HEK293 (cell line): ENCODE data around the gene WRAP73.

Source experiments
- CTCF ChIA-PET: fragments of 350-600 bp; formaldehyde crosslinking; extraction: SDS; loops from one replicate; lab custom pipeline; 2021; ENCODE audit warnings: antibody characterized with exemption; lab: Yijun Ruan, JAX
- POLR2A ChIA-PET: fragments of 300-600 bp; formaldehyde crosslinking; extraction: SDS; loops from one replicate; lab custom pipeline; 2020; ENCODE audit warnings: antibody characterized with exemption, inconsistent platforms; lab: Yijun Ruan, JAX
- H3K27ac ChIP-seq: fragments of 200-500 bp; sonication (Bioruptor generic); 2 replicates; pipeline ENCODE4 v1.5.1; 2014; ENCODE audit warnings: low read depth, low read length, control low read depth, inconsistent platforms; ENCODE audit errors: extremely low read depth
- H3K36me3 ChIP-seq, 2 experiments: fragments of 200-500 bp in 1 of 2; sonication (Bioruptor generic) in 1 of 2; 1 replicate in 1 of 2; 2 replicates in 1 of 2; pipeline ENCODE4 v1.5.1; 2014 to 2017; ENCODE audit warnings: inconsistent platforms in 2 of 2, low read length in 2 of 2; ENCODE audit not compliant: control insufficient read depth in 2 of 2, insufficient read depth in 1 of 2
- H3K4me1 ChIP-seq: fragments of 200-500 bp; sonication (Bioruptor generic); 2 replicates; pipeline ENCODE4 v1.5.1; 2014; ENCODE audit warnings: mild to moderate bottlenecking, low read length, inconsistent platforms; ENCODE audit not compliant: control insufficient read depth, insufficient read depth
- H3K4me3 ChIP-seq: 2 replicates; pipeline ENCODE4 v1.5.1; 2011; ENCODE audit warnings: low read depth, mild to moderate bottlenecking, control low read depth, low read length, moderate library complexity
- H3K9me3 ChIP-seq: fragments of 200-500 bp; sonication (Bioruptor generic); 2 replicates; pipeline ENCODE4 v1.5.1; 2014; ENCODE audit warnings: low read depth, low read length, inconsistent platforms; ENCODE audit not compliant: control insufficient read depth, insufficient read depth
- SP7 ChIP-seq: fragments of 450-650 bp; formaldehyde crosslinking; IDR thresholded peaks from 2 replicates; pipeline ENCODE4 v1.5.1; 2016; ENCODE audit warnings: missing biosample characterization, missing genetic modification characterization
- ZBTB20 ChIP-seq: fragments of 450-650 bp; formaldehyde crosslinking; IDR thresholded peaks from 2 replicates; pipeline ENCODE4 v1.5.1; 2016; ENCODE audit warnings: missing biosample characterization, missing genetic modification characterization
- ZFP3 ChIP-seq: fragments of 450-650 bp; formaldehyde crosslinking; IDR thresholded peaks from 2 replicates; pipeline ENCODE4 v1.5.1; 2016; ENCODE audit warnings: low read depth, missing biosample characterization, missing genetic modification characterization
- ZNF19 ChIP-seq: fragments of 450-650 bp; formaldehyde crosslinking; IDR thresholded peaks from 2 replicates; pipeline ENCODE4; 2016; ENCODE audit warnings: missing biosample characterization, missing genetic modification characterization, low read depth
- ZNF211 ChIP-seq: fragments of 450-650 bp; formaldehyde crosslinking; IDR thresholded peaks from 2 replicates; pipeline ENCODE4 v1.5.1; 2016; ENCODE audit warnings: low read depth, missing biosample characterization, missing genetic modification characterization
- ZNF24 ChIP-seq: fragments of 450-650 bp; formaldehyde crosslinking; IDR thresholded peaks from 2 replicates; pipeline ENCODE4 v1.5.1; 2016; ENCODE audit warnings: missing biosample characterization, missing genetic modification characterization
- ZNF324 ChIP-seq: fragments of 450-650 bp; formaldehyde crosslinking; IDR thresholded peaks from 2 replicates; pipeline ENCODE4 v1.5.1; 2016; ENCODE audit warnings: missing biosample characterization, missing genetic modification characterization
- ZNF335 ChIP-seq: fragments of 450-650 bp; formaldehyde crosslinking; conservative IDR thresholded peaks from 2 replicates; pipeline ENCODE4 v1.5.1; 2016; ENCODE audit warnings: missing biosample characterization, missing genetic modification characterization
- ZNF362 ChIP-seq: fragments of 450-650 bp; formaldehyde crosslinking; IDR thresholded peaks from 2 replicates; pipeline ENCODE4 v1.5.1; 2016; ENCODE audit warnings: missing biosample characterization, missing genetic modification characterization
- ZNF404 ChIP-seq: fragments of 450-650 bp; formaldehyde crosslinking; IDR thresholded peaks from 2 replicates; pipeline ENCODE4 v1.5.1; 2017; ENCODE audit warnings: missing biosample characterization, missing genetic modification characterization
- ZNF555 ChIP-seq: fragments of 450-650 bp; formaldehyde crosslinking; conservative IDR thresholded peaks from 2 replicates; pipeline ENCODE4 v1.5.1; 2017; ENCODE audit warnings: missing biosample characterization, mild to moderate bottlenecking, missing genetic modification characterization, inconsistent platforms
- ZNF585B ChIP-seq: fragments of 450-650 bp; formaldehyde crosslinking; IDR thresholded peaks from 2 replicates; pipeline ENCODE4 v1.5.1; 2016; ENCODE audit warnings: missing biosample characterization, missing genetic modification characterization
- ZNF624 ChIP-seq: fragments of 450-650 bp; formaldehyde crosslinking; IDR thresholded peaks from 2 replicates; pipeline ENCODE4 v1.5.1; 2017; ENCODE audit warnings: missing biosample characterization, missing genetic modification characterization
- ZNF639 ChIP-seq: fragments of 450-650 bp; formaldehyde crosslinking; IDR thresholded peaks from 2 replicates; pipeline ENCODE4 v1.5.1; 2016; ENCODE audit warnings: missing biosample characterization, missing genetic modification characterization
- ZNF670 ChIP-seq: fragments of 450-650 bp; formaldehyde crosslinking; IDR thresholded peaks from 2 replicates; pipeline ENCODE4 v1.5.1; 2016; ENCODE audit warnings: missing biosample characterization, missing genetic modification characterization, low read depth
- ZNF843 ChIP-seq: fragments of 450-650 bp; formaldehyde crosslinking; IDR thresholded peaks from 2 replicates; pipeline ENCODE4 v1.5.1; 2016; ENCODE audit warnings: missing biosample characterization, missing genetic modification characterization
- ZSCAN18 ChIP-seq: fragments of 450-650 bp; formaldehyde crosslinking; IDR thresholded peaks from 2 replicates; pipeline ENCODE4 v1.5.1; 2016; ENCODE audit warnings: missing biosample characterization, missing genetic modification characterization
- ZSCAN30 ChIP-seq: fragments of 450-650 bp; IDR thresholded peaks from 2 replicates; pipeline ENCODE4 v1.5.1; 2018; ENCODE audit warnings: missing biosample characterization, mild to moderate bottlenecking, missing genetic modification characterization, moderate library complexity

Gene WRAP73

GRCh38 chr1:3631320-3632260, 18.3 kb downstream of the WRAP73 start:
- TF ChIP-seq SP7 = no peak
- no peak for TF ChIP-seq ZNF639 (tag by site-specific recombination)
- no peak for TF ChIP-seq ZNF670 (tag by site-specific recombination)
- no peak for TF ChIP-seq ZNF555
- TF ChIP-seq ZBTB20 (tag by site-specific recombination) = no peak
- no peak for TF ChIP-seq ZSCAN18 (tag by site-specific recombination)
- no peak for TF ChIP-seq ZFP3 (tag by site-specific recombination)
- TF ChIP-seq ZNF843 (tag by site-specific recombination) = no peak
- no peak for TF ChIP-seq ZNF624 (tag by site-specific recombination)
- no peak for TF ChIP-seq ZNF404 (tag by site-specific recombination)
- no peak for TF ChIP-seq ZNF211 (tag by site-specific recombination)
- TF ChIP-seq ZNF585B (tag by site-specific recombination) = no peak
- TF ChIP-seq ZNF324 (tag by site-specific recombination) = no peak
- no peak for TF ChIP-seq ZNF335
- TF ChIP-seq ZNF19 (tag by site-specific recombination) = no peak
- Histone ChIP-seq H3K36me3 (peaks cover 13 to 98% of the 10 kb centered on the region in 2 experiments), H3K27ac (no peak overlapping the region), H3K4me1 (no peaks in the 10 kb centered on the region), H3K9me3 (no peaks in the 10 kb centered on the region), H3K4me3 (no peak overlapping the region)
- ChIA-PET POLR2A (interaction anchor here (0.8 kb wide), 1 partner anchor 10 kb away, joined by 3 read pairs; no protein-coding TSS in a partner anchor), CTCF (interaction anchor here (1.0 kb wide), 2 partner anchors 12 to 35 kb away, joined by 3 to 5 read pairs; no protein-coding TSS in a partner anchor)

GRCh38 chr1:3630914-3631313, 19.0 kb downstream of the WRAP73 start:
- Histone ChIP-seq H3K27ac (no peak overlapping the region), H3K9me3 (no peaks in the 10 kb centered on the region), H3K4me3 (no peak overlapping the region), H3K36me3 (peaks cover 13 to 91% of the 10 kb centered on the region in 2 experiments), H3K4me1 (no peaks in the 10 kb centered on the region)
- POLR2A ChIA-PET = no interaction called here
- CTCF ChIA-PET = interaction anchor here (2.2 kb wide), 1 partner anchor 11 kb away, joined by 9 read pairs; no protein-coding TSS in a partner anchor
- TF ChIP-seq ZSCAN30 (tag by site-specific recombination) (no peak), ZNF24 (tag by site-specific recombination) (no peak), ZNF362 (no peak)
